Endothelial cell of umbilical vein (primary cell): ENCODE measurements around the gene FAM78A. TPM values are rescaled to one million over a fixed set of nuclear protein-coding genes. Genes with fewer than 3 reads are reported as not detected.

Source experiments
- BruUV-seq: library from RNA; stranded (reverse); fragments of 400-500 nt; replicated peaks from 2 replicates; lab custom pipeline; 2021; lab: Mats Ljungman, UMichigan
- CTCF ChIA-PET: fragments of 300-600, 350-600 bp; sonication (Branson Sonifier 250); formaldehyde crosslinking; loops from one replicate; lab custom pipeline; 2021; ENCODE audit warnings: antibody characterized with exemption, inconsistent platforms; lab: Charles Lee
- POLR2A ChIA-PET: fragments of 300-600, 350-600 bp; sonication (Branson Sonifier 250); formaldehyde crosslinking; loops from one replicate; lab custom pipeline; 2021; ENCODE audit warnings: antibody characterized with exemption, inconsistent platforms; lab: Charles Lee
- DNase-seq: peaks from one replicate; pipeline ENCODE4 v3.0.0-alpha.2; 2011; ENCODE audit warnings: low read depth, low spot score
- FAIRE-seq: peaks from 2 replicates; lab custom pipeline; 2011; peaks lifted over from hg19 to GRCh38; lab: Jason Lieb, UNC
- H2AFZ ChIP-seq: 2 replicates; pipeline ENCODE4 v1.6.0; 2012; ENCODE audit warnings: low read depth, low read length, control low read depth, inconsistent platforms
- H3K27ac ChIP-seq: 2 replicates; pipeline ENCODE4 v1.5.1; 2011; ENCODE audit warnings: low read depth, mild to moderate bottlenecking, control low read depth, low read length, moderate library complexity; ENCODE audit not compliant: insufficient read depth
- H3K27me3 ChIP-seq, 2 experiments: 2 replicates each; pipeline versions ENCODE4 v1.6.0 to v1.6.1; 2011; ENCODE audit warnings: low read length in 2 of 2, mixed read lengths in 1 of 2; ENCODE audit not compliant: control insufficient read depth in 2 of 2, insufficient read depth in 2 of 2
- H3K36me3 ChIP-seq, 2 experiments: 2 replicates in 1 of 2; 3 replicates in 1 of 2; pipeline ENCODE4 v1.5.1; 2011; ENCODE audit warnings: low read length in 2 of 2, mild to moderate bottlenecking in 1 of 2, moderate library complexity in 1 of 2; ENCODE audit not compliant: control insufficient read depth in 2 of 2, insufficient read depth in 2 of 2; ENCODE audit errors: extremely low read depth in 1 of 2
- H3K4me1 ChIP-seq: 3 replicates; pipeline ENCODE4 v1.5.1; 2011; ENCODE audit warnings: mild to moderate bottlenecking, low read length; ENCODE audit not compliant: control insufficient read depth, insufficient read depth; ENCODE audit errors: extremely low read depth
- H3K4me2 ChIP-seq: 2 replicates; pipeline ENCODE4 v1.6.1; 2011; ENCODE audit warnings: low read length, control low read depth, mixed read lengths; ENCODE audit not compliant: insufficient read depth
- H3K4me3 ChIP-seq, 3 experiments: fragments of 200-600 bp in 1 of 3; sonication (generic), shearing (Covaris generic) in 1 of 3; replicated peaks in 1 of 3; 2 replicates each; pipeline ENCODE4 v1.5.1; 2011 to 2016; ENCODE audit warnings: control low read depth in 3 of 3, low read length in 3 of 3, mild to moderate bottlenecking in 2 of 3, inconsistent platforms in 1 of 3, low read depth in 1 of 3, moderate library complexity in 1 of 3; ENCODE audit not compliant: insufficient read depth in 1 of 3
- H3K79me2 ChIP-seq: 2 replicates; pipeline ENCODE4 v1.6.0; 2012; ENCODE audit warnings: low read length, inconsistent platforms; ENCODE audit not compliant: control insufficient read depth, insufficient read depth
- H3K9ac ChIP-seq: replicated peaks from 2 replicates; pipeline ENCODE3; 2011; ENCODE audit warnings: low read length, control low read depth; ENCODE audit not compliant: insufficient read depth; ENCODE audit errors: extremely low read depth
- H3K9me1 ChIP-seq: replicated peaks from 3 replicates; pipeline ENCODE4 v1.6.0; 2011; ENCODE audit warnings: mild to moderate bottlenecking, low read length; ENCODE audit not compliant: control insufficient read depth, insufficient read depth; ENCODE audit errors: extremely low read depth
- H3K9me3 ChIP-seq: replicated peaks from 2 replicates; pipeline ENCODE4 v1.5.1; 2012; ENCODE audit warnings: low read length, inconsistent platforms; ENCODE audit not compliant: control insufficient read depth, insufficient read depth
- H4K20me1 ChIP-seq: replicated peaks from 2 replicates; pipeline ENCODE3; 2011; ENCODE audit warnings: mild to moderate bottlenecking, low read length; ENCODE audit not compliant: control insufficient read depth, insufficient read depth; ENCODE audit errors: extremely low read depth
- CTCF ChIP-seq, 2 donors: IDR thresholded peaks; 1 replicate in 1 of 2; 2 replicates in 1 of 2; pipeline ENCODE4 v1.5.1; 2011; ENCODE audit warnings: low read length in 2 of 2, mild to moderate bottlenecking in 2 of 2, moderate library complexity in 2 of 2, control low read depth in 1 of 2, inconsistent platforms in 1 of 2, low read depth in 1 of 2; ENCODE audit not compliant: insufficient read depth in 1 of 2; ENCODE audit errors: extremely low read depth in 1 of 2
- EZH2 ChIP-seq: IDR thresholded peaks from 2 replicates; pipeline ENCODE4 v1.6.1; 2012; ENCODE audit warnings: borderline replicate concordance, low read depth, mild to moderate bottlenecking, moderate library complexity, low read length, inconsistent platforms; ENCODE audit not compliant: severe bottlenecking
- FOS ChIP-seq: IDR thresholded peaks from 2 replicates; pipeline ENCODE4 v1.6.1; 2011; ENCODE audit warnings: mild to moderate bottlenecking, low read length, moderate library complexity, borderline replicate concordance; ENCODE audit not compliant: insufficient read depth
- GATA2 ChIP-seq: IDR thresholded peaks from 2 replicates; pipeline ENCODE4 v1.7.0; 2011; ENCODE audit warnings: low read depth, mild to moderate bottlenecking, moderate library complexity, mixed read lengths, low read length; ENCODE audit not compliant: insufficient read length, insufficient read depth
- JUN ChIP-seq: IDR thresholded peaks from 2 replicates; pipeline ENCODE4 v1.6.1; 2011; ENCODE audit warnings: borderline replicate concordance, low read depth; ENCODE audit not compliant: insufficient read length, insufficient read depth
- MYC ChIP-seq: IDR thresholded peaks from one replicate; pipeline ENCODE4 v1.6.1; 2011; ENCODE audit warnings: mild to moderate bottlenecking, low read depth, low read length
- POLR2AphosphoS5 ChIP-seq: IDR thresholded peaks from 2 replicates; pipeline ENCODE4 v1.6.1; 2012; ENCODE audit warnings: low read depth, mild to moderate bottlenecking, control low read depth, low read length, moderate library complexity; ENCODE audit not compliant: insufficient read depth
- dilution Hi-C: fragments of 300-500 bp; cut with MboI; formaldehyde crosslinking; loops from one replicate; pipeline ENCODE4 v1.15.0; 2019; ENCODE audit warnings: low sequenced_read_pairs; ENCODE audit not compliant: extremely low pct_ligation_motif_present
- intact Hi-C: fragments of 100-400 bp; cut with micrococcal nuclease; formaldehyde crosslinking; loops from one replicate; pipeline ENCODE4 v1.10.0; 2022
- polyA plus RNA-seq, 4 experiments: library from polyadenylated mRNA; depleted of rRNA in 3 of 4; stranded (reverse) in 3 of 4; unstranded in 1 of 4; fragments of >200 nt; gene quantifications; 2 replicates each; pipeline versions ENCODE4 v1.2.1 to v1.2.3, GENCODE V29; 2011 to 2012; ENCODE audit warnings: missing spikeins in 1 of 4
- total RNA-seq: library from RNA; stranded (reverse); gene quantifications from 2 replicates; pipeline ENCODE4 v1.2.3, GENCODE V29; 2021

FAM78A gene
- total and polyA plus RNA-seq, 2 donors (not counting 3 experiments of a cell fraction or from before 2014, with no cell fraction given): 34.0 to 37.4 TPM

GRCh38 chr9:131239161-131239975 lies 36.9 kb downstream of the FAM78A start:
- intact Hi-C loops (no loop called here), dilution Hi-C loops (no loop called here)
- peak overlapping the region; percentile 38 for H2AFZ ChIP-seq
- H3K79me2 ChIP-seq: no peaks in the 10 kb centered on the region
- CTCF ChIA-PET: interaction anchor here (1.3 to 2.3 kb wide), 4 partner anchors 10 to 97 kb away, joined by 3 to 13 read pairs (median 8); partner anchors contain the start of gene FAM78A
- POLR2A ChIA-PET: interaction anchor here (1.2 kb wide), 1 partner anchor 25 kb away, joined by 5 read pairs; no protein-coding TSS in a partner anchor
- H3K27me3 ChIP-seq: no peaks in the 10 kb centered on the region
- DNase-seq: no peak
- H3K9me3 ChIP-seq: no peaks in the 10 kb centered on the region
- no peak overlapping the region for H3K4me2 ChIP-seq
- H3K4me3 ChIP-seq: no peak overlapping the region
- no peaks in the 10 kb centered on the region for H3K9me1 ChIP-seq
- peak overlapping the region; percentile 97 for H3K27ac ChIP-seq
- H4K20me1 ChIP-seq: no peaks in the 10 kb centered on the region
- no peak overlapping the region for H3K9ac ChIP-seq
- no TSS peak for BruUV-seq
- no peak for FAIRE-seq
- H3K36me3 ChIP-seq: peaks cover 0 to 5% of the 10 kb centered on the region in 2 experiments
- TF ChIP-seq CTCF (IDR thresholded peaks at IDR 0.05; ENCODE audit: extremely low read depth in 1 of 2, insufficient read depth in 1 of 2, low read depth in 1 of 2, low read length in 2 of 2) (no peak), GATA2 (no peak), POLR2AphosphoS5 (no peak), EZH2 (no peak), MYC (no peak), JUN (no peak), FOS (no peak)
- H3K4me1 ChIP-seq: peaks cover 32% of the 10 kb centered on the region
